Adrenal gland (tissue), 12 donors: ENCODE results near the gene ZNF236. TPM values are rescaled to one million over a fixed set of nuclear protein-coding genes. Genes with fewer than 3 reads are reported as not detected.
A peak's percentile ranks its signal among the peaks of the same experiment; 100 is the strongest.

Experiments used
- DNase-seq, 7 donors: peaks; one replicate each; pipeline ENCODE4 v3.0.0-alpha.2; 2019 to 2020
- H3K27ac ChIP-seq, 5 donors: fragments of 200-600 bp; sonication (generic) in 4 of 5; 1 replicate in 3 of 5; 2 replicates in 2 of 5; pipeline versions ENCODE4 v1.5.1 to v1.8.0; 2016 to 2020; ENCODE audit warnings: mild to moderate bottlenecking in 1 of 5
- H3K27me3 ChIP-seq: fragments of 200-600 bp; 2 replicates; pipeline ENCODE4 v1.8.0; 2021
- H3K36me3 ChIP-seq, 2 donors: fragments of 200-600 bp; replicated peaks in 1 of 2; 1 replicate in 1 of 2; 2 replicates in 1 of 2; pipeline versions ENCODE4 v1.5.1 to v1.8.0; 2018 to 2022
- H3K4me1 ChIP-seq, 2 donors: fragments of 200-600 bp; replicated peaks in 1 of 2; 1 replicate in 1 of 2; 2 replicates in 1 of 2; pipeline versions ENCODE4 v1.5.1 to v1.8.0; 2018 to 2021
- H3K4me3 ChIP-seq, 4 donors: fragments of 200-600 bp; sonication (generic) in 3 of 4; one replicate each; pipeline ENCODE4 v1.5.1; 2016 to 2018
- H3K9me3 ChIP-seq, 3 donors: fragments of 200-600 bp; sonication (generic) in 1 of 3; replicated peaks in 1 of 3; 1 replicate in 2 of 3; 2 replicates in 1 of 3; pipeline versions ENCODE4 v1.5.1 to v1.8.0; 2016 to 2021
- CTCF ChIP-seq, 6 experiments: fragments of 450-650 bp in 4 of 6; fragments of 200-600 bp in 2 of 6; sonication (generic) in 1 of 6; IDR thresholded peaks; 1 replicate in 5 of 6; 2 replicates in 1 of 6; pipeline versions ENCODE4 v1.5.1 to v1.8.0; 2016 to 2021; ENCODE audit warnings: antibody characterized with exemption in 6 of 6, mild to moderate bottlenecking in 2 of 6, moderate library complexity in 1 of 6
- POLR2A ChIP-seq, 2 donors: fragments of 450-650 bp; IDR thresholded peaks; one replicate each; pipeline ENCODE4 v1.6.1; 2017; ENCODE audit warnings: antibody characterized with exemption in 2 of 2, mild to moderate bottlenecking in 2 of 2, moderate library complexity in 1 of 2
- WGBS, 4 donors: extraction: QIAGEN DNeasy Blood & Tissue Kit in 2 of 4; methylation state at CpG; one replicate each; pipeline versions ENCODE4 v1.1.5 to v1.1.7; 2013 to 2017; 5-methylcytosine and 5-hydroxymethylcytosine counted together
- intact Hi-C, 2 donors: fragments of 100-400 bp; cut with DNase I; formaldehyde crosslinking; loops; one replicate each; pipeline versions ENCODE4 v1.14.1 to v1.15.0; 2022 to 2023
- polyA plus RNA-seq, 3 donors: library from polyadenylated mRNA; stranded (reverse); fragments of 200-250 nt in 2 of 3; fragments of 350-450 nt in 1 of 3; fragmentation: Illumina TruSeq in 1 of 3; extraction: RNeasy Lipid Tissue Mini Kit (QIAGEN cat#74804) in 1 of 3; gene quantifications; one replicate each; pipeline ENCODE4 v1.2.3, GENCODE V29; 2013 to 2014
- total RNA-seq, 9 donors: library from RNA; depleted of rRNA in 4 of 9; stranded (reverse); fragments of >200 nt in 4 of 9; fragments of 120-200 nt in 1 of 9; fragmentation: NEBNext Ultra II Directional in 1 of 9; extraction: Animal tissue kit (Norgen Biotek cat#: 25700) in 1 of 9; gene quantifications; one replicate each; pipeline versions ENCODE4 v1.1.0 to v1.2.4, GENCODE V29; 2013 to 2023
- donor health status: healthy with polysubstance abuse.
- donor health status: Bipolar disorder and iron deficiency.
- donor health status: DM: yes; HTN: yes; CAD: no.
- donor health status: DM: no; HTN: no; CAD: no.
- donor health status: DM: no; HTN: no; CAD: no.
- donor health status: DM: yes; HTN: yes; CAD: no.

The ZNF236 gene
- total and polyA plus RNA-seq, 12 donors: 2.7 to 35.2 (median 8.1) TPM

GRCh38 chr18:76821875-76822505, 367 bp upstream of the ZNF236 start:
- intact Hi-C loops: no loop called here
- Histone ChIP-seq H3K27ac (peak overlapping the region in 4 of 5 donors; percentile 88 to 99 (median 92)), H3K27me3 (no peaks in the 10 kb centered on the region), H3K4me1 (peaks cover 22 to 28% of the 10 kb centered on the region in 2 donors), H3K9me3 (no peaks in the 10 kb centered on the region), H3K36me3 (no peaks in the 10 kb centered on the region), H3K4me3 (peak overlapping the region; percentile 54 to 96 (median 90))
- TF ChIP-seq CTCF (IDR thresholded peaks at IDR 0.05) (no peak), POLR2A (IDR thresholded peaks at IDR 0.05) (peak in 1 of 2 donors; percentile 34)
- peak; percentile 47 to 72 (median 60) for DNase-seq
- WGBS, 4 donors: 0% methylated on average over 33 to 86 of the region's 88 CpGs; no CpG with 5 or more reads in 1 of the 4 donors

GRCh38 chr18:76823161-76823538, 793 bp downstream of the ZNF236 start:
- Histone ChIP-seq H3K27ac (peak overlapping the region in 4 of 5 donors; percentile 13 to 99 (median 82)), H3K4me3 (peak overlapping the region in 3 of 4 donors; percentile 35 to 96 (median 54)), H3K27me3 (no peaks in the 10 kb centered on the region), H3K9me3 (no peaks in the 10 kb centered on the region), H3K4me1 (peaks cover 22 to 28% of the 10 kb centered on the region in 2 donors), H3K36me3 (no peaks in the 10 kb centered on the region)
- TF ChIP-seq CTCF (IDR thresholded peaks at IDR 0.05) (no peak), POLR2A (IDR thresholded peaks at IDR 0.05) (no peak)
- peak in 2 of 7 donors; percentile 30 to 54 for DNase-seq
- intact Hi-C loops: no loop called here
- 4 to 19% (median 6%) methylated on average over 11 to 26 of the region's 26 CpGs; no CpG with 5 or more reads in 1 of the 4 donors for WGBS, 4 donors

- no peaks in the 10 kb centered on the region for H3K36me3 ChIP-seq
- H3K27ac ChIP-seq: peak overlapping the region in 4 of 5 donors; percentile 13 to 99 (median 64)
- DNase-seq: peak in 5 of 7 donors; percentile 10 to 51 (median 26)
- TF ChIP-seq CTCF (IDR thresholded peaks at IDR 0.05) (peak in 1 of 6 experiments; percentile 11), POLR2A (IDR thresholded peaks at IDR 0.05) (no peak)
- intact Hi-C loops: no loop called here
- H3K4me3 ChIP-seq: peak overlapping the region in 2 of 4 donors; percentile 54 to 96
- no peaks in the 10 kb centered on the region for H3K9me3 ChIP-seq
- 27 to 50% (median 37%) methylated on average over 10 to 28 of the region's 28 CpGs for WGBS, 4 donors
- no peaks in the 10 kb centered on the region for H3K27me3 ChIP-seq
- H3K4me1 ChIP-seq: peaks cover 22 to 28% of the 10 kb centered on the region in 2 donors
Measured at GRCh38 chr18:76823587-76824011, 1.2 kb downstream of the ZNF236 start.

GRCh38 chr18:76824145-76824676, 1.9 kb downstream of the ZNF236 start:
- peak overlapping the region in 2 of 5 donors; percentile 80 to 99 for H3K27ac ChIP-seq
- intact Hi-C loops: no loop called here
- H3K4me1 ChIP-seq: peaks cover 22 to 28% of the 10 kb centered on the region in 2 donors

More at GRCh38 chr18:76824145-76824676, 1.9 kb downstream of the ZNF236 start:
- Histone ChIP-seq H3K27me3 (no peaks in the 10 kb centered on the region), H3K4me3 (peak overlapping the region in 1 of 4 donors; percentile 96), H3K36me3 (no peaks in the 10 kb centered on the region), H3K9me3 (no peaks in the 10 kb centered on the region)
- TF ChIP-seq CTCF (IDR thresholded peaks at IDR 0.05): no peak
- no peak for TF ChIP-seq POLR2A (IDR thresholded peaks at IDR 0.05)
- WGBS, 4 donors: 49 to 66% (median 64%) methylated on average over 12 of the region's 12 CpGs
- DNase-seq: peak in 2 of 7 donors; percentile 27 to 51
